ENCODE results near the gene MICAL2. TPM values are rescaled to one million over a fixed set of nuclear protein-coding genes. Genes with fewer than 3 reads are reported as not detected.

MICAL2 gene
- total and polyA plus RNA-seq, 2 donors (not counting 1 experiment from before 2014, with no cell fraction given): 0.32 to 0.40 TPM

GRCh38 chr11:12116425-12117032 is 6.1 kb downstream of the MICAL2 start:
- H3K4me1 ChIP-seq (ENCODE audit: control insufficient read depth in 2 of 2, insufficient read depth in 2 of 2, low read length in 2 of 2): no peaks in the 10 kb centered on the region
- intact Hi-C loops (cut with micrococcal nuclease): no loop called here
- H3K4me1 Mint-ChIP-seq: no peaks in the 10 kb centered on the region
- H2AFZ ChIP-seq (ENCODE audit: insufficient read depth, low read depth, low read length, poor library complexity, severe bottlenecking): no peak overlapping the region
- TF ChIP-seq EZH2 (IDR thresholded peaks at IDR 0.05; ENCODE audit: borderline replicate concordance, insufficient read depth, low read depth, low read length, poor library complexity, severe bottlenecking) (no peak), CTCF (IDR thresholded peaks at IDR 0.05) (no peak)
- H3K27me3 ChIP-seq (replicated peaks in 1 of 4; ENCODE audit: control extremely low read depth in 1 of 4, control insufficient read depth in 3 of 4, insufficient read depth in 4 of 4, low read length in 3 of 4): peaks cover 0 to 7% (median 3%) of the 10 kb centered on the region in 4 experiments
- ATAC-seq (ENCODE audit: low read depth) (no peak), DNase-seq (no peak)
- POLR2A ChIA-PET: no interaction called here
- H3K4me3 Mint-ChIP-seq: no peak overlapping the region
- H3K4me2 ChIP-seq (replicated peaks; ENCODE audit: low read depth, low read length, poor library complexity, severe bottlenecking): no peak overlapping the region
- H3K27me3 Mint-ChIP-seq: peaks cover 52% of the 10 kb centered on the region
- H3K9me3 ChIP-seq (ENCODE audit: control extremely low read depth in 1 of 3, control insufficient read depth in 2 of 3, insufficient read depth in 1 of 3, low read length in 2 of 3): peaks cover 0 to under 1% (median 0%) of the 10 kb centered on the region in 3 donors
- no peak overlapping the region for H3K27ac Mint-ChIP-seq
- H3K9ac ChIP-seq (ENCODE audit: low read length): no peak overlapping the region
- H3K27ac ChIP-seq (ENCODE audit: low read length in 2 of 2): no peak overlapping the region
- H4K20me1 ChIP-seq (ENCODE audit: control insufficient read depth, insufficient read depth, low read length, poor library complexity, severe bottlenecking): no peaks in the 10 kb centered on the region
- 42% methylated on average over 5 of the region's 9 CpGs for WGBS (ENCODE audit: insufficient coverage)
- H3K79me2 ChIP-seq (ENCODE audit: control insufficient read depth, insufficient read depth, low read length): no peaks in the 10 kb centered on the region
- CTCF ChIA-PET: no interaction called here
- H3K36me3 ChIP-seq (replicated peaks in 1 of 2; ENCODE audit: control extremely low read depth in 1 of 2, control insufficient read depth in 1 of 2, extremely low read depth in 1 of 2, insufficient read depth in 2 of 2, low read length in 1 of 2): no peaks in the 10 kb centered on the region
- H3K4me3 ChIP-seq (ENCODE audit: control extremely low read depth in 1 of 5, extremely low read depth in 1 of 5, insufficient read depth in 1 of 5, low read depth in 2 of 5, low read length in 4 of 5): no peak overlapping the region
- no peaks in the 10 kb centered on the region for H3K9me3 Mint-ChIP-seq (ENCODE audit: insufficient read depth)

GRCh38 chr11:12117200-12117599 is 6.8 kb downstream of the MICAL2 start:
- DNase-seq (no peak), ATAC-seq (ENCODE audit: low read depth) (no peak)
- Mint-ChIP-seq H3K9me3 (ENCODE audit: insufficient read depth) (no peaks in the 10 kb centered on the region), H3K27me3 (peaks cover 53% of the 10 kb centered on the region), H3K27ac (no peak overlapping the region), H3K4me3 (no peak overlapping the region), H3K4me1 (no peaks in the 10 kb centered on the region)
- ChIA-PET CTCF (no interaction called here), POLR2A (no interaction called here)
- no peaks in the 10 kb centered on the region for H3K79me2 ChIP-seq (ENCODE audit: control insufficient read depth, insufficient read depth, low read length)
- intact Hi-C loops (cut with micrococcal nuclease): no loop called here
- H3K9me3 ChIP-seq (ENCODE audit: control extremely low read depth in 1 of 3, control insufficient read depth in 2 of 3, insufficient read depth in 1 of 3, low read length in 2 of 3): no peaks in the 10 kb centered on the region
- H3K27me3 ChIP-seq (replicated peaks in 1 of 4; ENCODE audit: control extremely low read depth in 1 of 4, control insufficient read depth in 3 of 4, insufficient read depth in 4 of 4, low read length in 3 of 4): peaks cover 0 to 5% (median 2%) of the 10 kb centered on the region in 4 experiments
- TF ChIP-seq CTCF (IDR thresholded peaks at IDR 0.05) (no peak), EZH2 (IDR thresholded peaks at IDR 0.05; ENCODE audit: borderline replicate concordance, insufficient read depth, low read depth, low read length, poor library complexity, severe bottlenecking) (no peak)
- H3K4me1 ChIP-seq (ENCODE audit: control insufficient read depth in 2 of 2, insufficient read depth in 2 of 2, low read length in 2 of 2): no peaks in the 10 kb centered on the region
- H3K36me3 ChIP-seq (replicated peaks in 1 of 2; ENCODE audit: control extremely low read depth in 1 of 2, control insufficient read depth in 1 of 2, extremely low read depth in 1 of 2, insufficient read depth in 2 of 2, low read length in 1 of 2): no peaks in the 10 kb centered on the region
- no peak overlapping the region for H3K27ac ChIP-seq (ENCODE audit: low read length in 2 of 2)
- no peaks in the 10 kb centered on the region for H4K20me1 ChIP-seq (ENCODE audit: control insufficient read depth, insufficient read depth, low read length, poor library complexity, severe bottlenecking)
- no peak overlapping the region for H3K4me2 ChIP-seq (replicated peaks; ENCODE audit: low read depth, low read length, poor library complexity, severe bottlenecking)
- H2AFZ ChIP-seq (ENCODE audit: insufficient read depth, low read depth, low read length, poor library complexity, severe bottlenecking): no peak overlapping the region
- no peak overlapping the region for H3K9ac ChIP-seq (ENCODE audit: low read length)
- no peak overlapping the region for H3K4me3 ChIP-seq (ENCODE audit: control extremely low read depth in 1 of 5, extremely low read depth in 1 of 5, insufficient read depth in 1 of 5, low read depth in 2 of 5, low read length in 4 of 5)
- 92% methylated on average over 4 of the region's 4 CpGs for WGBS (ENCODE audit: insufficient coverage)

All from B cell (primary cell).